GM12864 (cell line): ENCODE results near the gene CXXC1.

Source experiments
- DNase-seq: peaks from one replicate; pipeline ENCODE4 v3.0.0-alpha.2; 2011; ENCODE audit warnings: low read depth
- H3K4me3 ChIP-seq: 2 replicates; pipeline ENCODE4 v1.5.1; 2011; ENCODE audit warnings: mild to moderate bottlenecking, low read depth, low read length, control low read depth
- CTCF ChIP-seq: IDR thresholded peaks from 2 replicates; pipeline ENCODE4 v1.5.1; 2011; ENCODE audit warnings: low read depth, mild to moderate bottlenecking, moderate library complexity, low read length, control low read depth, inconsistent platforms; ENCODE audit errors: missing control alignments

Gene CXXC1

DNA sequence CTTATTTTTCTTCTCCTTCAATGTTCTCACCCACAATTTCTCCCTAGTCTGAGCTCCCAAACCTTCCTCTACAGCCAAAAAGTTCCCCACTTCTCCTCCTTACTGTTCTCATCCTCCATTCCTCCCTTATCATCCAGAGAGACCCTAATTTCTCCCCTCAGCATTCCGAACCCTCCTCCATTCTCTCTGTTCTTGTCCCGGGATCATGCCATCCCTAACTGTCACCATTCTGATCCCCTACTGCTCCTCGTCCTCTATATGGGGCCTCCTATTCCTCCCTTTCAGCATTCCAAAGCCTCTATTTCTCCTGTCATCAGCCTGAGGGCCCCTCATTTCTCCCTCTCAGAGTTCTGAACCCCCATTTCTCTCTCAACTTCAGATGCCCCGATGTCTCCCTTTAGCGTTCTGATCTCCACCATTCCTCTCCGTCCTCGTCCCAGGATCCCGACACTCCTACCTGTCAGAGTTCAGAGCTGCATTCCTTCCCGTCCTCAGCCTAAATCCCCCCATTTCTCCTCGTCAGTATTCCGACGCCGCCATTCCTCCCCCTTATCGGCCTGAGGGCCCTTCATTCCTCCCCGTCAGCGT lies 6.7 kb downstream of the CXXC1 start:
- peak overlapping the region; percentile 100 for H3K4me3 ChIP-seq
- DNase-seq = no peak
- TF ChIP-seq CTCF = no peak

DNA sequence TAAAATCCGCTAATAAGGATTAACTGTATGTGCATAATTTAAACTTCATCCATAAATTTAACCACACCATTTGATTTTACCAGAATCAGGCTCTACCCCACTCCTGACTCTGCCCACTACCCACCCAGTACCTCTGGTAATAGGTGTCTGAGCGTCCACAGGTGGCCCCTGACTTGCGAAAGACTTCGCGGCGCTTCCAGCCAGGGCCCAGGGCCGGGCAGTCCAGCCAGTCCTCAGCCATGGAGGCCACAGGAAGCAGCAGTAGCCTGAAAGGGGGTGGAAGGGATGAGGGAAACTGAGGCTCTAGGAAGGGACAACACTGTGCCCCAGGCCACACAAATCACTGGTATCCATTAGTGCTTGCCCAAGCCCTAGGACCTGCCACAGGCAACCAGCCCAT lies 7.7 kb downstream of the CXXC1 start:
- H3K4me3 ChIP-seq = peak overlapping the region; percentile 100
- TF ChIP-seq CTCF = no peak
- no peak for DNase-seq

DNA sequence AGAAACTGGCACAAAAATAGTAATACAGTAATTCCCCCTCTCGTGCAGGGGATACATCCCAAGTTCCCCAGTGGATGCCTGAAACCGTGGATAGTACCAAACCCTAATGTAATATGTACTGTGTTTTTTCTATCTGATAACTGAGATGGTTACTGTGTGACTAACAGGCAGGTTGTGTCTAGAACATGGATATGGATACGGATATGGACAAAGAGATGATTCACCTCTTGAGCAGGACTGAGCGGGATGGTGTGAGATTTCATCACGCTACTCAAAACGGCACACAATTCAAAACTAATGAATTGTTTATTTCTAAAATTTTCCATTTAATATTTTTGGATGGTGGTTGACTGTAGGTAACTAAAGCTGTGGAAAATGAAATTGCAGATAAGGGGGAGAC lies 9.6 kb downstream of the CXXC1 start:
- H3K4me3 ChIP-seq = no peak overlapping the region
- no peak for TF ChIP-seq CTCF
- DNase-seq = no peak

- DNase-seq = no peak
- no peak overlapping the region for H3K4me3 ChIP-seq
- no peak for TF ChIP-seq CTCF
These were observed 11.0 kb downstream of the CXXC1 start for GRCh38 chr18:50276452-50276851.

DNA sequence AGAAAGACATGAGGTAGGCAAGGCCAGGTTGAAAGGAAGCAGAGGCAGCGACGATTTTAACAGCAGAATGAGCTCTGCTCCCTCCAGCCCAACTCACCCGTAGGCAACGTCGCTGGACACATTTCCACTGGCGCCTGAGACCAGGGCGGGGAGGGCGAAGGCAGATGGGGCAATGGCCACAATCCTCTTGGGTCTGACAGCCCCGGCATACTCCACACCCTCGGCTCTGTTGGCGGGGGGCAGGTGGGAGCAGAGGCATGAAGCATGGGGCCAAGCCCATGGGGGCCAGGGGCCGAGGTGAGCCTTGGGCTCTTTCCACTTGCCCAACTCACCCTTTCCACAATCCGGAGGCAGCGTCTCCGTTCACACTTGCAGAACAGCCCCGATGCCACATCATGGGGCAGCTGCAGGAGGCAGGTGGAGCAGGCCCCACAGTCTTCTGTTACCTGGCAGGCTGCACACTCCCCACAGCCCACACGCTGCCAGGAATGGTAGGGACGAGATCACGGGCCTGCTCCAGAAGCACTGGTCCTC lies 11.9 kb downstream of the CXXC1 start:
- TF ChIP-seq CTCF = no peak
- no peak overlapping the region for H3K4me3 ChIP-seq
- DNase-seq = no peak

DNA sequence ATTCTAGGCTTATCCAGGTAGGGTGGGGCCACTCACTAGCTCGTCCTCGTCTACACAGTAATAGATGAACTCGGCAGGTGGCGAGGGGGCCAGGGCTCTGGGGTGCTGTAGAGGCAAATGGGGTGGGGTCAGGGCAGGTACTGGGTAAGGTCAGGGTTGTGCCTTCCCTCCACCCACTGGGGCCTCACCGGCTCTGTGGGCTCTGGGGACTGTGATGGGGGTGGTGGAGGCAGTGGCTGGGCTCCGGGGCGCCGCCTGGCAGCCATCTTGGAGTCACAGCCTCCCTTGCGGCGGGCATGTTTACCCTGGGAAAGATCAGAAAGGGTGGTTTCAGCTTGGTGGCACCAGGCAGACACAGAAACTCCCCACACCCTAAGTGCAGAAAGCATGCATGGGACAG lies 12.6 kb downstream of the CXXC1 start:
- no peak overlapping the region for H3K4me3 ChIP-seq
- no peak for TF ChIP-seq CTCF
- DNase-seq = no peak

- TF ChIP-seq CTCF = no peak
- DNase-seq = no peak
These were observed 13.4 kb downstream of the CXXC1 start for GRCh38 chr18:50274044-50274442.

More at GRCh38 chr18:50274044-50274442, 13.4 kb downstream of the CXXC1 start:
- H3K4me3 ChIP-seq = no peak overlapping the region
